ENCODE data around the gene OPN1SW.

Gene OPN1SW

GRCh38 chr7:128788446-128789412, 13.1 kb upstream of the OPN1SW start:
- DNase-seq (ENCODE audit: low read depth, low spot score) = no peak
- TF ChIP-seq ZNF274 (IDR thresholded peaks at IDR 0.05; ENCODE audit: low read depth, low read length) (no peak), SUZ12 (IDR thresholded peaks at IDR 0.05; ENCODE audit: extremely low read depth, insufficient read depth, insufficient read length) (no peak), YY1 (IDR thresholded peaks at IDR 0.05; ENCODE audit: insufficient read depth, insufficient read length) (no peak)
- H3K9me3 ChIP-seq (ENCODE audit: insufficient read depth, low read length) = no peaks in the 10 kb centered on the region
- H3K4me3 ChIP-seq (ENCODE audit: insufficient read length, low read depth) = no peak overlapping the region
- H3K36me3 ChIP-seq (ENCODE audit: insufficient read depth, insufficient read length, low read length) = no peaks in the 10 kb centered on the region
- no peak overlapping the region for H3K9ac ChIP-seq (ENCODE audit: insufficient read length, low read depth)
- no peaks in the 10 kb centered on the region for H3K4me1 ChIP-seq (ENCODE audit: insufficient read depth, insufficient read length)
- peaks cover 17% of the 10 kb centered on the region for H3K27me3 ChIP-seq (ENCODE audit: insufficient read depth, insufficient read length)

- no peak for DNase-seq (ENCODE audit: low read depth, low spot score)
- TF ChIP-seq YY1 (IDR thresholded peaks at IDR 0.05; ENCODE audit: insufficient read depth, insufficient read length) = no peak
- TF ChIP-seq SUZ12 (IDR thresholded peaks at IDR 0.05; ENCODE audit: extremely low read depth, insufficient read depth, insufficient read length) = no peak
- no peak for TF ChIP-seq ZNF274 (IDR thresholded peaks at IDR 0.05; ENCODE audit: low read depth, low read length)
- H3K9me3 ChIP-seq (ENCODE audit: insufficient read depth, low read length) = no peaks in the 10 kb centered on the region
- H3K9ac ChIP-seq (ENCODE audit: insufficient read length, low read depth) = no peak overlapping the region
- H3K27me3 ChIP-seq (ENCODE audit: insufficient read depth, insufficient read length) = peaks cover 17% of the 10 kb centered on the region
- no peaks in the 10 kb centered on the region for H3K36me3 ChIP-seq (ENCODE audit: insufficient read depth, insufficient read length, low read length)
- H3K4me1 ChIP-seq (ENCODE audit: insufficient read depth, insufficient read length) = peaks cover 2% of the 10 kb centered on the region
- no peak overlapping the region for H3K4me3 ChIP-seq (ENCODE audit: insufficient read length, low read depth)
These were observed 10.1 kb upstream of the OPN1SW start for GRCh38 chr7:128785738-128786137.

- TF ChIP-seq ZNF274 (IDR thresholded peaks at IDR 0.05; ENCODE audit: low read depth, low read length) = no peak
- TF ChIP-seq SUZ12 (IDR thresholded peaks at IDR 0.05; ENCODE audit: extremely low read depth, insufficient read depth, insufficient read length) = no peak
- TF ChIP-seq YY1 (IDR thresholded peaks at IDR 0.05; ENCODE audit: insufficient read depth, insufficient read length) = no peak
- Histone ChIP-seq H3K36me3 (ENCODE audit: insufficient read depth, insufficient read length, low read length) (no peaks in the 10 kb centered on the region), H3K4me1 (ENCODE audit: insufficient read depth, insufficient read length) (peaks cover 2% of the 10 kb centered on the region), H3K9me3 (ENCODE audit: insufficient read depth, low read length) (0 out of 2 replicates have a peak, but pooled peaks cover under 1% of the 10 kb centered on the region), H3K27me3 (ENCODE audit: insufficient read depth, insufficient read length) (no peaks in the 10 kb centered on the region), H3K9ac (ENCODE audit: insufficient read length, low read depth) (no peak overlapping the region), H3K4me3 (ENCODE audit: insufficient read length, low read depth) (no peak overlapping the region)
- DNase-seq (ENCODE audit: low read depth, low spot score) = no peak
These were observed 7.7 kb upstream of the OPN1SW start for GRCh38 chr7:128783143-128783861.

- no peaks in the 10 kb centered on the region for H3K27me3 ChIP-seq (ENCODE audit: insufficient read depth, insufficient read length)
These were observed 6.3 kb upstream of the OPN1SW start for GRCh38 chr7:128781851-128782250.

GRCh38 chr7:128781126-128781525, 5.5 kb upstream of the OPN1SW start:
- DNase-seq (ENCODE audit: low read depth, low spot score) = no peak
- no peak for TF ChIP-seq YY1 (IDR thresholded peaks at IDR 0.05; ENCODE audit: insufficient read depth, insufficient read length)
- no peak for TF ChIP-seq SUZ12 (IDR thresholded peaks at IDR 0.05; ENCODE audit: extremely low read depth, insufficient read depth, insufficient read length)
- no peak for TF ChIP-seq ZNF274 (IDR thresholded peaks at IDR 0.05; ENCODE audit: low read depth, low read length)
- no peak overlapping the region for H3K9ac ChIP-seq (ENCODE audit: insufficient read length, low read depth)
- 0 out of 2 replicates have a peak, but pooled peaks cover 7% of the 10 kb centered on the region for H3K9me3 ChIP-seq (ENCODE audit: insufficient read depth, low read length)
- no peak overlapping the region for H3K4me3 ChIP-seq (ENCODE audit: insufficient read length, low read depth)
- H3K27me3 ChIP-seq (ENCODE audit: insufficient read depth, insufficient read length) = no peaks in the 10 kb centered on the region
- H3K36me3 ChIP-seq (ENCODE audit: insufficient read depth, insufficient read length, low read length) = no peaks in the 10 kb centered on the region
- H3K4me1 ChIP-seq (ENCODE audit: insufficient read depth, insufficient read length) = peaks cover 2% of the 10 kb centered on the region

More at GRCh38 chr7:128781851-128782250, 6.3 kb upstream of the OPN1SW start:
- Histone ChIP-seq H3K4me1 (ENCODE audit: insufficient read depth, insufficient read length) (peaks cover 2% of the 10 kb centered on the region), H3K9me3 (ENCODE audit: insufficient read depth, low read length) (0 out of 2 replicates have a peak, but pooled peaks cover 7% of the 10 kb centered on the region), H3K9ac (ENCODE audit: insufficient read length, low read depth) (no peak overlapping the region), H3K36me3 (ENCODE audit: insufficient read depth, insufficient read length, low read length) (no peaks in the 10 kb centered on the region), H3K4me3 (ENCODE audit: insufficient read length, low read depth) (no peak overlapping the region)
- no peak for TF ChIP-seq YY1 (IDR thresholded peaks at IDR 0.05; ENCODE audit: insufficient read depth, insufficient read length)
- TF ChIP-seq SUZ12 (IDR thresholded peaks at IDR 0.05; ENCODE audit: extremely low read depth, insufficient read depth, insufficient read length) = no peak
- no peak for TF ChIP-seq ZNF274 (IDR thresholded peaks at IDR 0.05; ENCODE audit: low read depth, low read length)
- DNase-seq (ENCODE audit: low read depth, low spot score) = no peak

- DNase-seq (ENCODE audit: low read depth, low spot score) = no peak
- Histone ChIP-seq H3K9ac (ENCODE audit: insufficient read length, low read depth) (no peak overlapping the region), H3K9me3 (ENCODE audit: insufficient read depth, low read length) (0 out of 2 replicates have a peak, but pooled peaks cover 7% of the 10 kb centered on the region), H3K36me3 (ENCODE audit: insufficient read depth, insufficient read length, low read length) (peaks cover 5% of the 10 kb centered on the region), H3K4me3 (ENCODE audit: insufficient read length, low read depth) (no peak overlapping the region), H3K4me1 (ENCODE audit: insufficient read depth, insufficient read length) (peaks cover 2% of the 10 kb centered on the region), H3K27me3 (ENCODE audit: insufficient read depth, insufficient read length) (no peaks in the 10 kb centered on the region)
- no peak for TF ChIP-seq SUZ12 (IDR thresholded peaks at IDR 0.05; ENCODE audit: extremely low read depth, insufficient read depth, insufficient read length)
- TF ChIP-seq ZNF274 (IDR thresholded peaks at IDR 0.05; ENCODE audit: low read depth, low read length) = no peak
- no peak for TF ChIP-seq YY1 (IDR thresholded peaks at IDR 0.05; ENCODE audit: insufficient read depth, insufficient read length)
These were observed 3.4 kb upstream of the OPN1SW start for GRCh38 chr7:128778946-128779345.

Measured in NT2/D1 (cell line).